OCI-M2 (cell line): ENCODE results near the gene IL1RAPL2.

Experiments
- DNase-seq: peaks from one replicate; lab custom pipeline; 2025; ENCODE audit not compliant: unreplicated experiment; lab: John Stamatoyannopoulos, UW

Gene IL1RAPL2

GRCh38 chrX:105260291-105261043 is 694.5 kb downstream of the IL1RAPL2 start:
- DNase-seq: no peak

GRCh38 chrX:105263171-105263570 is 697.2 kb downstream of the IL1RAPL2 start:
- DNase-seq: no peak

- DNase-seq: no peak
Measured at GRCh38 chrX:105263801-105264200, 697.8 kb downstream of the IL1RAPL2 start.

GRCh38 chrX:105265093-105265492 is 699.1 kb downstream of the IL1RAPL2 start:
- no peak for DNase-seq

GRCh38 chrX:105266456-105266855 is 700.5 kb downstream of the IL1RAPL2 start:
- DNase-seq: no peak

- no peak for DNase-seq
Measured at GRCh38 chrX:105267167-105267566, 701.2 kb downstream of the IL1RAPL2 start.

GRCh38 chrX:105269386-105269785 is 703.4 kb downstream of the IL1RAPL2 start:
- no peak for DNase-seq

GRCh38 chrX:105273326-105273725 is 707.3 kb downstream of the IL1RAPL2 start:
- no peak for DNase-seq

GRCh38 chrX:105274091-105274490 is 708.1 kb downstream of the IL1RAPL2 start:
- no peak for DNase-seq

GRCh38 chrX:105277132-105277531 is 711.1 kb downstream of the IL1RAPL2 start:
- no peak for DNase-seq

GRCh38 chrX:105282077-105282476 is 716.1 kb downstream of the IL1RAPL2 start:
- DNase-seq: no peak

- DNase-seq: no peak
Measured at GRCh38 chrX:105297041-105297440, 731.0 kb downstream of the IL1RAPL2 start.

GRCh38 chrX:105299286-105299685 is 733.3 kb downstream of the IL1RAPL2 start:
- no peak for DNase-seq

- DNase-seq: no peak
Measured at GRCh38 chrX:105302246-105302645, 736.2 kb downstream of the IL1RAPL2 start.

- DNase-seq: no peak
Measured at GRCh38 chrX:105307762-105308161, 741.8 kb downstream of the IL1RAPL2 start.

GRCh38 chrX:105313596-105313995 is 747.6 kb downstream of the IL1RAPL2 start:
- no peak for DNase-seq

GRCh38 chrX:105314458-105314857 is 748.5 kb downstream of the IL1RAPL2 start:
- DNase-seq: no peak

GRCh38 chrX:105315248-105315647 is 749.2 kb downstream of the IL1RAPL2 start:
- no peak for DNase-seq

- DNase-seq: no peak
Measured at GRCh38 chrX:105317117-105317516, 751.1 kb downstream of the IL1RAPL2 start.

- DNase-seq: no peak
Measured at GRCh38 chrX:105323928-105324327, 757.9 kb downstream of the IL1RAPL2 start.

GRCh38 chrX:105328773-105329172 is 762.8 kb downstream of the IL1RAPL2 start:
- no peak for DNase-seq

- no peak for DNase-seq
Measured at GRCh38 chrX:105331244-105331643, 765.2 kb downstream of the IL1RAPL2 start.

- no peak for DNase-seq
Measured at GRCh38 chrX:105347373-105347772, 781.4 kb downstream of the IL1RAPL2 start.
